Astrocyte of the cerebellum (primary cell): ENCODE results near the gene EPB41L1.

Experiments
- DNase-seq: peaks from one replicate; pipeline ENCODE4 v3.0.0-alpha.2; 2011; ENCODE audit warnings: low read depth
- H3K4me3 ChIP-seq: 2 replicates; pipeline ENCODE4 v1.5.1; 2011; ENCODE audit warnings: mild to moderate bottlenecking, low read depth, low read length, moderate library complexity
- in situ Hi-C: cut with HindIII; loops from 2 replicates; pipeline ENCODE4 v1.10.0; 2017; ENCODE audit warnings: low sequenced_read_pairs
- TF ChIP-seq, protein P1 (sequence below): IDR thresholded peaks from 2 replicates; pipeline ENCODE4 v1.5.1; 2012; ENCODE audit warnings: low read length, low read depth, moderate library complexity, mild to moderate bottlenecking; ENCODE audit errors: missing control alignments

The EPB41L1 gene

DNA sequence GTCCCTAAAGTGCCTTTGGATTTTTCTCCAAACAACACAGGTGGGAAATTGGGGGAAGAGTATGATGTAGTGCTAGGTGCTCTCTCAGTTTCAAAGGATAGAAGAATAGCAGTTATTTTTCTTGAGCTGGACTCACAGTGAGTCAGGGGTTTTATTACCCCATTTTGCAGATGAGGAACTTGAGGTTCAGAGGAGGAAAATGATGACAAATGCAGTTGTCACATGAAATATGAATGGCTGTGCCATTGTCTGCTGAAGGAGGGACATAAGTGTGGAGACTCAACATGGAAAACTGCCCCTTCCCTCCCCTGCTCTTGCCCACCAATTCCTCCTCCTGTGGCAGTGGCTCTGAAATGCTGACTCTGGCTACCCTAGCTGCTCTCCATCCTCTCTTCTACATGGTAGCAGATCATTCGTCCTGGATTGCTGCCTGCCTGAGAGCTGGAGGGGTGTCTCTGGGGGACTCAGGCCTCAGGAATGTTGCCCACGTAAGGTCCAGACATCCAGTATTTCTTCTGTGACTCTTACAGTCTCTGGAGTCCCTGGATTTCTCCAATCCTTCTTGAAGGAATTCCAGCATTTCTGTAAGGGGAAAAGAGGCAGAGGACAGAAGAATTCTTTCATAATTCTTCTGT, 37.6 kb upstream of the EPB41L1 start:
- TF ChIP-seq, protein P1, sequence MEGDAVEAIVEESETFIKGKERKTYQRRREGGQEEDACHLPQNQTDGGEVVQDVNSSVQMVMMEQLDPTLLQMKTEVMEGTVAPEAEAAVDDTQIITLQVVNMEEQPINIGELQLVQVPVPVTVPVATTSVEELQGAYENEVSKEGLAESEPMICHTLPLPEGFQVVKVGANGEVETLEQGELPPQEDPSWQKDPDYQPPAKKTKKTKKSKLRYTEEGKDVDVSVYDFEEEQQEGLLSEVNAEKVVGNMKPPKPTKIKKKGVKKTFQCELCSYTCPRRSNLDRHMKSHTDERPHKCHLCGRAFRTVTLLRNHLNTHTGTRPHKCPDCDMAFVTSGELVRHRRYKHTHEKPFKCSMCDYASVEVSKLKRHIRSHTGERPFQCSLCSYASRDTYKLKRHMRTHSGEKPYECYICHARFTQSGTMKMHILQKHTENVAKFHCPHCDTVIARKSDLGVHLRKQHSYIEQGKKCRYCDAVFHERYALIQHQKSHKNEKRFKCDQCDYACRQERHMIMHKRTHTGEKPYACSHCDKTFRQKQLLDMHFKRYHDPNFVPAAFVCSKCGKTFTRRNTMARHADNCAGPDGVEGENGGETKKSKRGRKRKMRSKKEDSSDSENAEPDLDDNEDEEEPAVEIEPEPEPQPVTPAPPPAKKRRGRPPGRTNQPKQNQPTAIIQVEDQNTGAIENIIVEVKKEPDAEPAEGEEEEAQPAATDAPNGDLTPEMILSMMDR: no peak
- in situ Hi-C loops: no loop called here
- DNase-seq: peak; percentile 34
- no peak overlapping the region for H3K4me3 ChIP-seq

DNA sequence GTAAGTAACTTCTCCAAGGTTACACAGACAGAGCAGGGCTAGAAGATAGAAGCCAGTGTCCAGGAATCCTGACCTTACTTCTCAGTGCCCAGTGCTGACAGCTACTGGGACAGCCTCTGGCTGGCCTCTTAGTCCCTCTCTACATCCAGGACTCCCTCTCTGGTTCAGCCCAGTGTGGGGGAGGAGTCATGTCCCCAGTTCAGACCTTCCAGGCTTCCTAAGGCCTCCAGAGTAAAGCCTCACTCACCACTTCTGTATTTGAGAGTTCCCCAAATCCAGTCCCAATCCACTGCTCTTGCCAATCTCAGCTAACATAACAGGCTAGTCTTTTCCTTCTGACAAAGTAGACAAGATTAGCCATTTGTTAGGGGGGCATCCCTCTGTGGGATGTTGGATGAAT, 36.9 kb upstream of the EPB41L1 start:
- in situ Hi-C loops: no loop called here
- no peak for DNase-seq
- H3K4me3 ChIP-seq: no peak overlapping the region
- TF ChIP-seq, protein P1: no peak

DNA sequence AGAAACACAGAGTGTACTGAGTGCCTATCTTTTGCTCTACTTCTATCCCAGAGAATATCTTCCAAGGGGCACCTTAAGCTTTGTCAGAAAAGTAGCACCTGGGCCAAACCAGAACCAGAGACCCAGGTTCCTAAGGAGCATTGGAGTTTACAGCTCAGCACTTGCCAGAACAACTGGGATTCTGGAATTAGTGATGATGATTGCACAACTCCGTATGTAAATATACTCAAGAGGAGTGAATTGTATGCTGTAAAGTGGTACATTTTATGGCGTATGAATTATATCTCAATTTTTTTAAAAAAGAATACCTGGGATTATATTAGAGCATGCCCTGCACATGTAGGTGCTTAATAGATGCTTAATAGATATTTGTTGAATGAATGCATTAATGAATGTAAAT, 36.2 kb upstream of the EPB41L1 start:
- TF ChIP-seq, protein P1: no peak
- no peak for DNase-seq
- in situ Hi-C loops: no loop called here
- no peak overlapping the region for H3K4me3 ChIP-seq

DNA sequence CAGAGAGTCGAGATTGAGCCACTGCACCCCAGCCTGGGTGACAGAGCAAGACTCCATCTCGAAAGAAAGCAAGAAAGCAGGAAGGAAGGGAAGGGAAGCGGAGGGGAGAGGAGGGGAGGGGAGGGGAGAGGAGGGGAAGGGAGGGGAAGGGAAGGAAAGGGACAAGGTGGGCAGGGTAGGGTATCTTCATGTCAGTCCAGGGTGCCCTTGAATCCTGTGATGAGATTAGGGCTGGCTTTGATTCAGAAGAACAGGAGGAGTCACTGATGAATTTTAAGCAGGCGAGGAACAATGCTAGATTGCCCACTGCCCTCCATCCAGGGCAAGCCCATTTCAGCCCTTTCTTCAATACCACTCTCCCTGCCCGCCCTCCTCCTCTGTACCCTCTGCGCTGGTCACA, 35.0 kb upstream of the EPB41L1 start:
- TF ChIP-seq, protein P1: no peak
- H3K4me3 ChIP-seq: no peak overlapping the region
- in situ Hi-C loops: no loop called here
- DNase-seq: no peak

DNA sequence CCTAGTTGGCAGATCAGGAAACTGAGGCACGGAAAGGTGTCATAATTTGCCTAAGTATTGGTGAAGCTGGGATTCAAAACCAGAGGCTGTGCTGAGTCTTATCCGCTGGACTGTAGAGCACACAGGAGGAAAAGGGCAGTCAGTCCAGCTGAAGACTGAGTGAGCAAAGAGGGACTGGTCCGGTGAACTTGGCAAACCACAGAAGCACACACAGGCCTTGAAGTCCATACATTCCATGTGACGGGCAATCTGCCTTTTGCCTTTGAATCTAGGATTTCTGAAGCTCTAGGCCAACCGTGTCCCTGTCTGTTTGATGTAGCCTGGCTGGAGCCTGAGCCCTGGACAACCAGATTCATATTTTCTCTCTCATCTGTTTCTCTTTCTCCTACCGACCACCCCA, 34.3 kb upstream of the EPB41L1 start:
- in situ Hi-C loops: no loop called here
- DNase-seq: no peak
- TF ChIP-seq, protein P1: no peak

DNA sequence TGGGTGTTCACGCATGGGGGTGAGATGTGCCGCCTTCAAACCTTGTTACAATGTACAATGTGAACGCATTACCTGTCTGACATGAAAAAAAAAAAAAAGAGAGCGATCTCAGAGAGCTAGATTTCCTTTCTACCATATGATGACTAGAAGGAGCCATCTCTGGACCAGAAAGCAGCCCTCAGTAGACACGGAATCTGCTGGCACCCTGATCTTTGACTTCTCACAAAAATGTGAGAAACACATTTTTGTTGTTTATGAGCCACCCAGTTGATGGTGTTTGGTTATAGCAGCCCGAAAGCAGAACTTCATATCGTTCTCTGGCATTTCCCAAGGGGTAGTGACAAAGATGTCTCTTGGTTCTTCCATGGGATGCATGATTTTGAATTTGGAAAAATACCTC, 33.5 kb upstream of the EPB41L1 start:
- TF ChIP-seq, protein P1: no peak
- no peak for DNase-seq
- H3K4me3 ChIP-seq: no peak overlapping the region
- in situ Hi-C loops: no loop called here

More for the DNA sequence above, 34.3 kb upstream of the EPB41L1 start:
- H3K4me3 ChIP-seq: no peak overlapping the region
